Left renal pelvis (tissue), 4 donors: ENCODE results near the gene CNNM2. TPM values are rescaled to one million over a fixed set of nuclear protein-coding genes. Genes with fewer than 3 reads are reported as not detected.

Experiments used
- DNase-seq, 4 donors: peaks; one replicate each; pipeline ENCODE4 v3.0.0-alpha.2; 2013; ENCODE audit warnings: low read depth in 4 of 4, low spot score in 3 of 4
- polyA plus RNA-seq, 4 donors: library from polyadenylated mRNA; unstranded; fragments of 120-200 nt; gene quantifications; one replicate each; pipeline ENCODE4 v1.2.1, GENCODE V29; 2013; ENCODE audit not compliant: insufficient read length in 4 of 4

CNNM2 gene
- polyA plus RNA-seq, 4 donors, result 5.4 to 9.9 (median 9.6) TPM

DNA sequence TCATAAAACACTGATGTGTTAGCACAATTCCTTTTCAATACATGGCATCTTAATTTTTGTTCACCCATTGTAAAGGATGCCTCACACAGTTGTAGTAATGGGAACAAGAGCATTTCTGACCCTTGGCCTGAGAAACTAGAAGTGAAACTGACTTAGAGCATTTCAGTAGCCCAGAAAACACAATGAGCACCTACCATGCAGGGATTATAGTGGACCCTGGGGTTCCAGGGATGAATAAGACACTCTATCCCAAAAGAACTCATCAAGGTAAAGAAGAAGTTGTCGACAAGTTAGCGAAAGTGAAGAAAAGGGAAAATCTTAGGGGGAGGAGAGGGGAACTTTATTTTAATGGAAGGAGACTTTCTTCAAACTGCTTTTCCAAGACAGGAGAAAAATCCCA is 149.4 kb downstream of the CNNM2 start:
- DNase-seq, result no peak

DNA sequence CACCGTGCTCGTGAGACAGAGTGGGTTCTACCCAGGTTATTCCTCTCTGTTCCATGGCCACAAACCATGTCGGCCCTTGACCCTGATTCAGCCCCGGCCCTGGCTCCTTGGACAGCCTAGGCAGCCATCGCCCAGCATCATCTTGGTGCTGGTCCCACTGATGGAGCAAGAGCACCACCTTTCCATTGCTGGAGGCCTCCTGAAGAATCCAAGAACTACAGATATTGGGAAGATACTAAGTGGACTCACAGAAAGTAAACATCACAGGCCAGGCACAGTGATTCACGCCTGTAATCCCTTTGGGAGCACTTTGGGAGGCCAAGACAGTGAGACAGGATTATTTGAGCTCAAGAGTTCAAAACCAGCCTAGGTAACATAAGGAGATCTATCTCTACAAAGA is 149.9 kb downstream of the CNNM2 start:
- no peak for DNase-seq

DNA sequence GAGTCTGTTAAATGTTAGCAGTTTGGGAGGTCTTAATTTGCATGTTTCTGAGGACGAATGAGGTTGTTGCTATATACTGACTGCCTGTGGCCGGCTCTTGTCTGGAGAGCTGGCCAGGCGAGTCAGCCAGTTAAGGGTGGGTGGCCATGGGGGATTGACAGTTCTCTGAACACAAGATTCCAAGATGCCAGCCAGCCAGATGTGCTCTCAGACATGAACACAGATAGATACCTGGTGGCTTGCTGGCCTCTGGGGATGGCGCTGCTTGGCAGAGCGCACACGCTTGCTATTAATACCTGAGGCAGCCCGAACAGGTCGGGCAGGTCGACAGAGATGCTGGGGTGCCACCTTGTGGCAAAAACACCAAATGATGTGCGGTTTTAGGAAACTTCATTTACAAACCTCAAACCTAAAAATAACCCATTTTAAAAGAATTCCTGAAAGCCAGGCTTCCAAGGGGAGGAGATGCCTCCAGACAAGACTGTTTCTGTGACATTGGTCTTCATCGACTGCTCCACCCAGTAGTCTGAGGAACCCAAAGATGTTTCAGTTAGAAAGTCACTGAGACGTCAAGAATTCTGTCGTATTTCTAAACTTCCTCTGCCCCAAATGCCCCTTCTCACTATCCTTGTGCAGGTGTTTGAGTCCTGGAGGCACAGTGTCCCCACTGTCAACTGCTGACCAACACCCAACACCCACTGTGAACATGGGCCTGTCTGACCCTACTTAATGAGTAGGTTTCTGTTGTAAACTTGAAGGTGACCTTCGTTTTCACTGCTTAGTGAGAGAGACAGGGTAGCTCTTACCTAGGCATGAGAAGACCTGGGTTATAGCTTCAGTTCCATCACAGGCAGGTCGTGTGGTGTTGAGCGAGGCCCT is 151.6 kb downstream of the CNNM2 start:
- DNase-seq, result peak in 2 of 4 donors; percentile 33 to 42

DNA sequence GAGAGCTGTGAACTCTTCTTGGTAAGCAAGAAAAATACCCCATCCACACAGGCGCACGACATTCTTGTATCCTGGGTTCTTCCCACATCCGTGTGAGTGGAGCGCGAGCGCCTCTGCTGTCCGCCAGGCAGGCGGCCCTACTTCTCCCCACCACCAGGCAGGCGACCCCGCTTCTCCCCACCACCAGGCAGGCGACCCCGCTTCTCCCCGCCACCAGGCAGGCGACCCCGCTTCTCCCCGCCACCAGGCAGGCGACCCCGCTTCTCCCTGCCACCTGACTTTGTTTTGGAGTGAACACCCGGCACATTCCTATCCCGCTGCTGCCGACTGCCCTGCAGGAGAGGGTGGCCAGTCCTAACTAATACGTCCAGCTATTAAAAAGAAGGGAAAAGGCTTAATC is 154.2 kb downstream of the CNNM2 start:
- DNase-seq, result no peak

DNA sequence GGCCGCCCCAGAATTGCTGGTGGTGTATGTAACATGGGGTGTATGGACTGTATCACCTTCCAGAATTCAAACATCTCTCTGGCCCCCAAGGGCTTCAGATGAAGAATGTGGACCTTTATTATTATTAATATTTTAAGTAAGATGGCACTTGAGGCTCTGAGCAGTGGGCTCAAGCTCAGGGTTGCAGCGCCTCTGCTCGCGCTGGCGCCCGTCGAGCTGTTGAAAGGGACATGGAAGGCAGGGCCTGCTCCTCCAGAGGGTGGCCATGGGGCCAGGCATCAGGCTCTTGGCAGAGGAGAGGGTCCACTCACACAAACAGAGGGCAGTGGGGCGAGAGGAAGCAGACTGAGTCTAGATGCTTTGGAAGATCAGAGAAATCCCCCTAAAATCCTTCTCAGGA is 154.8 kb downstream of the CNNM2 start:
- no peak for DNase-seq

DNA sequence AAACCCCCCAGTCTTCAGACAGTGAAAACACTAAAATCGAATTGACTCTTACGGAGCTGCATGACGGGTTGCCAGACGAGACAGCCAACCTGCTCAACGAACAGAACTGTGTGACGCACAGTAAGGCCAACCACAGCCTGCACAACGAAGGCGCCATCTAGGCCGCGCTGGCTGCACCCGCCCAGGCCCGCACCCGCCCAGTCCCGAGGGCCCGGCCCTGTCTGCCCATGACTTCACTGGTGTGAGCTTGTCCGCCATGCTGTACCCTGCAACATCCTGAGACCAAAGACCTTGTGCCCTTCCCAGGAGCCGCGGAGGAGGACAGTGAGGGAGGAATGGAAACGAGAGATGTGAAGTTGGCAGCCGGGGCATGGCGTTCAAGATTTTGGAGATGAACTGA is 158.9 kb downstream of the CNNM2 start:
- no peak for DNase-seq

DNA sequence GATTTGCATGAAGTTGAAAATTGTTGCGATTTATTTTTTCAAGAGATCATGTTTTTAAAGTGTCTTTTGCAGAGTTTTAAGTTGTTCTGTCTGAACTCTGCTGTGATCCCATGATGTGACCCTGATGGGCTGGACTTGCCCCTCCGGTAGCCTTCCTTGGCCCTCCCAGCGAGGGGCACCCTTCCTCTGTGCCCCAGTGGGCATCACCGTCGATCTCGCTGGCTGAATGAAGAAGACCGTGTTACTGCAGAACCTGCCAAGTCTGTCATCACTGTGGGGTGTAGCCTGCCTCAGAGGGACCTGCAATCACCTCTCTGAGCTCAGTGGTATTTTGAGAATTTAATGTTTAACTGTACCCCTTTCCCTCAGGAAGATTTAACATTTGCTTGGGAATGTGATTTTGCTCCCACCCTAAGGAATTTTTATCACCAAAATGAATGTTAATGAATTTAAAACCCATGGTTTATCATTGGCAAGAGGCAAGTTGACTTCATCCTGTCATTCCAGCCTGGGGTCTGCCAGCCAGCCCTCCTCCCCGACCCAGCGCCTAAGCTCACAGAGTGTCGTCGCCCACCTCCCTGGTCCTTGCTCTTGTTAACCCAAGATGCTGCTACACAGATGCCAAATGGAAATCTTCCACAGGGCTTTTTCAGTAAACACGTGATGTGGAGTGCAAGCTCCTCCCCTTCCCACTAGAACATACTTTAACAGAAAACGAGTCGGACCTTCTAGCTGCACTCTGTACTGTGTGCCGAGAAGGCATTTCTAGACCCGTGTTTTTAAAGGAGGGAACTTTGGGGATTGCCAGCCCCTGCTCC is 159.6 kb downstream of the CNNM2 start:
- DNase-seq, result no peak

DNA sequence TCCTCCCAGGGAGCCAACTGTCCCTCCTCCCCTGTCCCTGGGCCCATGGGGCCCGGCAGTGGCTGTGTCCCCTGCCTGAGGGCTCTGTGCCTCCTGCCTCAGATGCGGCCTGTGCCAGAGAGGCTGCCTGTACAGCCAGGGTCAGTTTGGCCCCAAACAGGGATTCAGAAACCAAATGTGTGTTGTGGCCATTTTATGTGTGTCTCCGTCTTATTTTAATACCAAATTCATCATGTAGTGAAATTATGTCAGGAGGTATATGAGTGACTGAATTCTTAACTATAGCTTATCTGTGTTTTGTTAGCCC is 160.2 kb downstream of the CNNM2 start:
- no peak for DNase-seq

DNA sequence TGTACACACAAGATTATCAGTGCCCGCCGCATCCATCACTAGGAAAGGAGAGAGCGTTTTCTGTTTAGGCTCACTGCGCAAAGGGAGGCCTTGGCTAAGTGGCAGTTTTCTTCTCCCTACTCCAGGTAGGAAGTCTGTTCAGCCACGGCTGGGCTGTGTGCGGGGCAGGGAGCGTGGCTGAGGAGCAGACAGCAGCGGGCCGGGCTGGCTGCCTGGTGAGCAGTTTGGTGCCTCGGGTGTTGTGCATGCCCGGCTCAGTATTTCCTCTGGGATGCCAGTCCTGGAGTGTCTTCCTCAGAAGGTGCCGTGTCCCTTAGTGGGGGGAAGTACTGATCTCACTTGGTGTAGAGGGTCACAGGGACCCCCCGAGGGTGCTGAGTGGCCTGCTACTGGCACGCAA is 160.6 kb downstream of the CNNM2 start:
- DNase-seq, result no peak

DNA sequence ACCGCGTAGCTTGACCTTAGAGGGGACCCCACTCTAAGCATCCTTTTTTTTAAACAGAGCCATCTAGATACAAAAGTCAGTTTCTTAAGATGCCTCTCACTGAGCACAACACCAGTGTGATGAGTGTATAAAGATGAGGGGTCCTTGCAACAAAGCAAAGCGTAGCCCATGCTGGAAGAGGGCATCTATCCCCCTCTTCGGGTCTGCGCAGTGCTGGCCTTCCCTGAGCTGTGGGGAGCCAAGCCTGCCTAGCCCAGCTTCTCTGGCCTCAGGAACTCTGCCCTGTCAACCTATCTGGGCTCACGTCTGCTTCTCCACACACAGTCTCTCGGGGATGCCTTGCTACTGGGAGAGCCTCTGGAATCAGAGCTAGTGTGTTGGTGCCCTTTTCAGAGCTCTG is 161.0 kb downstream of the CNNM2 start:
- DNase-seq, result no peak

DNA sequence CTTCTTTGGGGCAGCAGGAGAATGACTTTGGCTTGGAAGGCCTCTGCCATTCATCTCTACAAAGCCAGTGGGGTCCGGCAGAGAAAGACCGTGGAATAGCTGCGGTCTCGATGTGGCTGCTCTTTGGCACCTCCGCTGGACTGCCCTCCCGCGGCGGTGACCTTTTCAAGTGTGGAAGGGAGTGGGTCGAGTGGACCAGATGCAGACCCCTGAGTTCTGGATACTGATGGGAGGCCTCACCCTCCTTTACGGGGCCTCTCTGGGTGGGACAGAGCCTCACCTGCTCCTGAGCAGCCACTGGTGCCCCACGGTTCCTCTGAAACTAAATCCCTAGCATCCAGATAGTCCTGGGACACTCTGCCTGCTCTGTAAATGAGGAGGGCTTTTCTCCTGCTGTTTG is 161.9 kb downstream of the CNNM2 start:
- DNase-seq, result no peak

DNA sequence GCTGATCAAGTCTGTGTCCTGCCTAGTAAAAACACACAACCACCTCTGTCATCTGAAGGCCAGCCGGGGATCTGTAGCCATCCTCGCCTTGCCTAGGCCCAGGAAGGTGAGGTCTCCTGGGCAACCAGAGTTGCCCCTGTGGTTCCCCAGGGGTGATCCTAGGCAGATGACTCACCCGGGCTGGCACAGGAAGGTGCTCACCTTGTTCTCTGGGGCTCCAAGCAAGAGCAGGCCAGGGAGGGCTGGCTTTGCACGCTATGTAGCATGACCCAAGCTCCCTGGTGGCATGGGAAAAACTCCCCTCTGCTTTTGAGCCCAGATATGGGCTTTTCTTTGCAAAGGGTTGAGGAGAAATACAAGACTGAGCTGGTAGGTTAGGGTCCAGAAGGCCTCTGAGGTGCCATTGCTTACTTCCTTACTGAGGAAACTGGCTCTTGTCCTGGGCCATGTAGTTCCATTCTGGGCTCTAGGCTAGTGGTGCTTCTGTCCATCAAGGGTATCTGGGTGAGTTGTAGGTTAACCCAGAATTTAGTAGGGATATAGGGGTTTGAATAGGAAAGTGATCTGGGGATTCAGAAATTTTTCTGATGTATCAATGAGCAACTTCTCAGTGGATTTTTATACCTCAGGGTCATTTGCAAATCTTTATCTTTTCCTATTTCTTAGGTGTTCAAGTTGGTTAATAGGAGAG is 162.9 kb downstream of the CNNM2 start:
- no peak for DNase-seq

DNA sequence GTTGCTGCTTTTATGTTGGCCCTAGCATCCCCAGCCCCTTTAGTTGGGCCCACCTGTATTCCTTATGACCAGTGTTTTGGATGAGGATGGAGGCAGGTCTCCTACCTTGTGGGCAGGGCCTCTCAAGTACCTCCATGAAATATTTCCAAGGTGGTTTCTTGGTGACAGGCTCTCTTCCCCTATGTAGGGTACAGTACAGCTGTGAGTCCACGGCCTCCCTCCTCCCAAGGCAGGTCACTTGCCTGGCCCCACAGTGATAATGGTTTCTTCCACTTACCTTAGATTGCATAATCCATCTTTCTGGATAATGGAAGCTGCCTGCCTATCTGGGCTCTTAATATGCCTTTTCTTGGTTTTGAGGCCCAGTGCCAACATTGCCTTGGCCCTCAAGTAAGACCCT is 164.6 kb downstream of the CNNM2 start:
- no peak for DNase-seq

DNA sequence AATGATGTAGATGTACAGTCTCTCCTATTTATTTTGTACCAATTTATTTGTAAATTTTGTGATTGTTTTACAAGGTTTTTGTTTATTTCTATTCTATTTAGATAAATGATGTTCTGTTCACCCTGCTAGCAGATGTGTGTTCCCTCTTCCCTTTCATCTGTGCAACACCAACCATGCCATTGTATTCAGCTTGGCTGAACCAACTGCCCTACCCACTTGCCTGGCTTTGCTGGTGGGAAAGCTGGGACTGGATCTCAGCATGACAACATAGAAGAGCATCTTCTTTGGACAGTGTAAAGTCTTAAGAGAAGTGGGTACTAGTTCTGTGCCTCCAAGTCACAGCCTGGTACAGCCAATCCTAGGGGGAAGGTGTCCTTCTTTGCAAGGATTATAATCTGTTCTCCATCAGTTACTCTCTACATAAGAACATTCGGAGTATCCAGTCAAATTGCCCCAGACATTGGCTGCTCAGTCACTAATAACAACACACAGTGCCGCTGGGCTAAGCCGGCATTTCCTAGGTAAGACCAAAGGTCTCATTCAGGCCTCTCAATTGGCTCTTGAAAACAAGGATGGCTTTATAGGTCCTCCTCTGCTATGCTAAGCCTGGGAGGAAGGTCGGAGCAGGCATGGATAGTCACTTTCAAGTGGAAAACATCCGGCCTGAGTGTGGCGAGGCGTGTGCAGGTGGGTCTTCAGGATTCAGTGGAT is 165.3 kb downstream of the CNNM2 start:
- DNase-seq, result no peak

DNA sequence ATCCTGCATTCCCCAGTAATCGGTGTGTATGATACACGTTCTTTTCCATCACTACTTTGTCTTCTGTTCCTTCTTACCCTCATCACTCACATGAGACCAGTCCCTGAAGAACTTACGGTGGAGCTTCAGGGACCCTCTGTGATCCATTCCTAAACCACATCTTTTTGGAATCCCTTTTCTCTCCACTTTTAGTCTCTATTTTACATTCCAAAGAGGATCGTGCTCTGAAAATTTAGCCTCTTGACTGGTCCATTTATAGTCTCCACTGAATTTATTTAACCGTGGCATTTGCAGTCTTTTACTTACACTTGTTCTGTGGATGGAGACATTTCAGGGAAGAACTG is 165.9 kb downstream of the CNNM2 start:
- no peak for DNase-seq

DNA sequence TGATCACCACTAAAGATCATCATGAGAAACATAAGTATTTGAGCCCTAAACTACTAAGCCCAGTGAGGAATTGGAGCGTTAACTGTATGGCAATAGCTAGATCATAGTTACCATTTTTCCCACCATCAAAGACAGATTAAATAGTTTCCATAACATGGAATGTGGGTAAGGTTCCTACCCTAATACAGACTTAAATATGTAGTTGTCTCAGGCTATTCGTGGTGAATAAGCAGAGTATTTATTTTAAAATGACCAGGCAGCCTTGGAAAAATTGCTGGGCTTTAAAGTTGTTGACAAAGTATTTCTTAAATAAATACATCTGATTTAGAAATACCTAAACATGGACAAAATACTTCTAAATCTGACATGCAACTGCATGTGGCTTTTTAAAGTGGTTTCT is 168.2 kb downstream of the CNNM2 start:
- DNase-seq, result no peak

DNA sequence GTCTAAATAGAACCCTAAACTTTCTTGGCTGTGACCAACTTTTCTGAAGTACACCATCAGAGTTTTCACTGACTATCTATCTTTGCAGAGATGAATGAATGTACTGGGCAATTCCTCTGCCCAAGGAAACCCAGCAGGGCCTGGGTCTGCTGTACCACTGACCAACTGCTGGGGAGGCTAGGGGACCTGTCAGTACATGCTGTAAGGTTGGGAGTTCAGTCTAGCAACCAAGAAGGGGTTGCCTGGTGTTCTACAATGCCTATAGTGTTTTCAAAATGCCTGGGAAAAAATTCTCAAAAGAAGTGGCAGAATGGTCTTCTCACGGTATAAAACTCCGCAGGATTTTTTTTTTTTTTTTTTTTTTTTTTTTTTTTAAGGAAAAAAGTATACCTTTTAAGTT is 168.7 kb downstream of the CNNM2 start:
- DNase-seq, result no peak

DNA sequence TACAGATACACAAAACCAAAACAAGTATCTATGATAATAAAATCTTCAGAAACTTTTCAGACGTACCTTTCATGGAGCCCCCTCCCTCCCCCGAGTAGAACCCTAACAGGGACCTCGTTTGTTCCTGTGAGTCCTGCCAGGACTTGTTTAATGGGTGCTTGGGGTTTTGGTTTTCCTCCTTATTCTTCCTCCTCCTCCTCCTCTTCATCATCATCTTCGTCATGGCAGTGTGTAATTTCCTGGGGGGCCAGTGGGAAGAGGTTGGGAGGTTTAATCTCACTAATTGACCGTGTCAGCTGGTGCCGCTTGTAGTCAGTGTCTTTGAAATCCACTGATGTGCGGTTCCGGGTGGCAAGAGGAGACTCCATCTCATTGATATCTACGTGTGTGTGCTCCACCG is 171.4 kb downstream of the CNNM2 start:
- DNase-seq, result no peak

DNA sequence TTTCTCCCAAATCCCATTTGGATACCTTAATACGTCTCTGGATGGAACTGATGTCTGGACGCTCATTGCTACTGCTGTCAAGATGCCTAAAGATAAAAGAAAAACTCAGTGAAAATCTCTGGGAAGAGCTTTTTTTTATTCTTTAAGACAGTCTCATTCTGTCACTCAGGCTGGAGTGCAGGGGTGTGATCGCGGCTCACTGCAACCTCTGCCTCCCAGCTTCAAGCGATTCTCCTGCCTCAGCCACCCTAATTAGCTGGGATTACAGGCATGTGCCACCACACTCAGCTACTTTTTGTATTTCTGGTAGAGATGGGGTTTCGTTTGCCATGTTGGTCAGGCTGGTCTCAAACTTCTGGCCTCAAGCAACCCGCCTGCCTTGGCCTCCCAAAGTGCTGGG is 172.8 kb downstream of the CNNM2 start:
- no peak for DNase-seq

DNA sequence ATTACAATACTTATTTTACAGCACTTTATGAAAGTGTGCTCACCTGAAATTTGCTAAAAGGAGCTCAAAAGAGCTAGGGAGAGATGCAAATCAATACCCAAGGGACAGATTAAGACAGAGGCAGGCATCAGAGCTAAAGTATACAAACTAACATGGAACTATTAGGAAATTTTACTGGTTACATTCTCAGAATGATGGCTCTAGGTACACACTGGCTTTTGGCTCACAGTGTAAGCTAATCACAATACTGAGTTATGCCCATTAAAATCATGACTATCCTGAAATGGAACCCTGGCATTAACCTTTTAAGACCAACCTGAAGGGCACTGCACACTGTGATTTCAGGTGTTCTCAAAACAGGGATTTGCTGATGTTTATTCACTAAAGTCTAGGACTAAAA is 176.9 kb downstream of the CNNM2 start:
- no peak for DNase-seq

DNA sequence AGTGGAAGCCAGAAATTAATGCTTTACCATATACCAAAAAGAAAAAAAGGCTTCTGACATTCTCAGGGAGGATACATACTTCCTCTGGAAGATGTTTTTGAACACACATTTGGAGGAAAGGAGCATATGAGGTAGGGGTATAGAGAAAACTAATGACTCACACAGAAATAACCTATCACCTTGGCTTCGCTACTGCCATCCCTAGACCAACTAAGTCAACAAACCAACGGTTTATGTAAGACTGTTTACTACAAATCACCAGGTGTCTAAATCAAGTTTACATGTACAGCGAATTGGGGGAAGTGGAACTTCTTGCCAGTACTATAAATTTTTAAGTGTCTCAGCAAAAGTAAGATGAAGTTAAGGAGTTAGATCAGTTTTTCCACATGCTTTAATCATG is 178.0 kb downstream of the CNNM2 start:
- no peak for DNase-seq
